Suppressor macrophage treated with lipopolysaccharide for 4 hours (primary cell): ENCODE data around the gene LAMTOR4.

Source experiments
- DNase-seq: peaks from one replicate; pipeline ENCODE4 v3.0.0-alpha.2; 2020

Gene LAMTOR4

DNA sequence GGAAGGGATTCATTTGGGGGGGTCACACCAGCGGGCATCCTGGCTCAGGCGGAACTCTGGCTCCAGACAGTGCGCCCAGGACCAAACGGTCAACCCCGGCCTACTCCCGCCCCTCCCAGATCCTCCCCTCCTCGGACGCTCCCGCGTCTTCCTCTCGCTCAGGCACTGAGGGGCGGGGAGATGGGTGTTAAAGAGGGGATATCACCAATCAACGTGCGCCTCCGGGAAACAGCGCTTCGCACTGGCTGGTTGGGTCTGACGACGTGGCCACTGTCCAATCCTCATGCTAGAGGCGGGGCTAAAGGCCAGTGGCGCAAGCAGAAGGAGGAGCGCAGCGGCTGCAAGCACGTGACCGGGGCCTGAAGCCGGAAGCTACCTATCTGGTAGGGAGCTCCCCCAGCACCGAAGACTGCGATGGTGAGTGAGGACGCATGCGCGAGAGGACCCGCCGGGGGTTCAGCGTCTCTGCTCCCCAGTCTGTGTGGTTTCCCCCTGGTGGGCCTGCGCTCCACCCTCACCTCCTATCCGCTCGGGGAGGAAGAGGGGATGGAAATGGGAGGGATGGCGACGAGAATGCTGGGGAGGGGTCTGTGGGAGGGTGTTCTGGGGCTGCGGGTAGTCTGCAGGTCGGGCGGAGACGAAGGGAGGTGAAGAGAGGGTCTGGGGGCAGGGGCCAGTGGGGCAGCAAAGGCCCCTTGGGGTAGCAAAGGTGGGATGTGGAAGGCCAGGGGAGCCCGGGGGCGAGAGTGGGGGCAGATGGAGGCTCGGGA lies at the start of gene LAMTOR4:
TSS of gene LAMTOR4 (plus strand) at position 360 of the 770 bp plus-strand sequence. CDS start at position 415, 55 bp downstream.
- peak; percentile 99 for DNase-seq

DNA sequence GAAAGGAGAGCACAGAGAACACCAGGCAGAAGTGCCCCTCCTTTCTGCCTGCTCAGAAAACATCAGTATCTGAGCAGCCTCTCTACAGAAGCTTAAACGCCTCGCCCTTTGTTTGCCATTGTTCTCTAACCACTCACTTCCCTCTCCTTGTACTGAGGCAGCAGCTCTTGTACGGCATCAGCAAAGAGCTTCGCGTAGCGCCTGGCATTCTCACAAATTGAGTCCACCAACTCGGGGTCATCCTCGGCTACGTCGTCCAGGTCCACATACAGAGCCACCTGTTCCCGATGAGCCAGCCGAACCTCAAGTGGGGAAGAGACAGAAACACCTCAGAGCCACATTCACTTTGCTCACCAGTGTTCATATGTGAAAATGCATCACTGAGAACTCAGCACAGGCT lies 49.3 kb upstream of the LAMTOR4 start:
- no peak for DNase-seq

DNA sequence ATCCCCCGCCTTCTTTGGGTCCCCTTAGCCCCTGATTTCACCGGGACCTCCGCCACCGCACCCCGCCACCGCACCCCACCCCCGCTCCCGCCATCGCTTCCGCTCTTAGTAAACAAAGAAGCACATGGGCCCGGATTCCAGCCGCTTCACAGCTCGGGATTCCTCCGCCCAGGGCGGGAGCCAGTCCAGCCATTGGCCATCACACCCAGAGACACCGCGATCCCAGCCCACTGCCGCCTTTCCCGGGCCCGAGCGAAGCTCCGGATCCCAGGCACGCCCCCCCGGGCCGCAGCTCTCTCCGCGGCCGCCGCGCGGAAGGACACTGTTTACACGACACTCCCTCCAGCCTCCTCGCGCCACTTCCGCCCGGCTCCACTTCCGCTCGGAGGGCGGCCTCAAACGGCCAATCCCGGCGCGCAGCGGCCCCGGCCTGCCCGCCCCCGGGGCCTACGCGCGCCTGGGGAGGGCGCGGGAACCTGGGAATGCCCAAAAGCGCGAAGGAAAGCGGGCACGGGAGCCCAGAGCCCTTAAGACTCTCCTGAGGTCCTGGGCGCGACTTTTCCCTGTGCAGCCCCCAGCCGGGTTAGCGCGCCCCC lies 48.2 kb upstream of the LAMTOR4 start:
- DNase-seq = peak; percentile 97

DNA sequence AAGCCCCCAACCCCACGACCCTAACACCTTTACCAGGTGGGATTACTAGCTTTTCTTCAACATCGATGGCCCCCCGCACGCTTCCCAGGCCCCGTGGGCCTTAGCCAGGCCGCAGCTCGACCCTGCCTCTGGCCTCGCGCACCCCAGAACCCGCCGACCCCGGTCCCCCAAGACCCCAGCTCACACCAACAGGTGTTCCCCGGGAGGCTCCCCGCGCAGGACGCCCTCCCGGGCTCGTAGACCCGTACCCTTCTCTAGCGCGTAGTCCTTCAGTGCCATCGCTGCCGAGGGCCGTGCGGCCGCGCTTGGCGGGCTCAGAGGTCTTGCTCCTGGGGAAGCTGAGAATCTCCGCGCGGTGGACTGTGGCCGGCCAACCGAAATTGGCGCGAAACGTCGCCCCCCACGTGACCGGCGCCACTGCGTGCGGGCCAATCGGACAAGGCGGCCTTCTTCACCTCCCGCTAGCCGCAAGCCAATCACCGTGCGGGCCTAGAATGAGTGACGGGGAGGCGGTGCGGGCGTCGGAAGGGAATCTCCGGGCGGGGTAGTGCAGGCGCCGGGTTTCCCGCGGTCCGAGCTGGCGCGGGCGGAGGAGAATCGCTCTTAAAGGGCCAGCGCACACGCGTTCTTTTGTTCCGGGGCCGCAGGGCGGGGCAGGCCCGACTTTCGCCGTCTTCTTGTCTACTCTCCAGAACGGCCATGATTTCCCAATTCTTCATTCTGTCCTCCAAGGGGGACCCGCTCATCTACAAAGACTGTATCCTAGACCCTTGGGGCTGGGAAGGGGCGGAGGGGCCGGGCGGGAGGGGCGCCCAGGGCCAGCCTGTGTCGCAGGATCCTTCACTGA lies 47.5 kb upstream of the LAMTOR4 start, which contains the start of the genes AP4M1 and MCM7:
TSS of gene AP4M1 (plus strand) at position 628 of the 847 bp plus-strand sequence. CDS start at position 700, 72 bp downstream.
TSS of gene MCM7 (minus strand) at position 382 of the 847 bp plus-strand sequence. CDS start at position 279, 103 bp downstream.
- peak; percentile 99 for DNase-seq

DNA sequence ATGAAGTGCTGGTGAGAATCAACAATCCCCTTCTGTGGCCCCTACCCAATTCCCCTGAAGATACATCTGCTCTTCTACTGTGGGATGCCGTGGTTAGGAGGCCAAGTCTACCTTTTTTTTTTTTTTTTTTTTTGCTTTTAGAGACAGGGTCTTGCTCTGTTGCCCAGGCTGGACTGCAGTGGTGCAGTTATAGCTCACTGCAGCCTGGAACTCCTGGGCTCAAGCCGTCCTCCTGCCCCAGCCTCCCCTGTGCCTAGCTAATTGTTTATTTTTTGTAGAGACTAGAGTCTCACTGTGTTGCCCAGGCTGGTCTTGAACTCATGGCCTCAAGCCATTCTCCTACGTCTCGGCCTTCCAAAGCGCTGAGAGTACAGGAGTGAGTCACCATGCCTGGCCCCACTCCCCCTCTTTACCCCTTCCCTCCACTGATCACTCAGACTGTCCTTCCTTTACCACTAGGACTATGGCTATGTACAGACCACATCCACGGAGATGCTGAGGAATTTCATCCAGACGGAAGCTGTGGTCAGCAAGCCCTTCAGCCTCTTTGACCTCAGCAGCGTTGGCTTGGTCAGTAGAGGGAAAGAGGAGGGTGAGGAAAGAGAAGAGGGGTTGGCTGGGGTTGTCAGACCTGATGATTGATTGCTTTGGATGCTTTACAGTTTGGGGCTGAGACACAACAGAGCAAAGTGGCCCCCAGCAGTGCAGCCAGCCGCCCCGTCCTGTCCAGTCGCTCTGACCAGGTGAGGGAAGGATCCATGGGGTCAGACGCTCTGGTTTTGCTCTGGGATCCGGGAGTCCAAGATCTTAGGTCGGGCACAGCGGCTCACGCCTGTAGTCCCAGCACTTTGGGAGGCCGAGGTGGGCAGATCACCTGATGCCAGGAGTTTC lies 45.5 kb upstream of the LAMTOR4 start:
- no peak for DNase-seq

DNA sequence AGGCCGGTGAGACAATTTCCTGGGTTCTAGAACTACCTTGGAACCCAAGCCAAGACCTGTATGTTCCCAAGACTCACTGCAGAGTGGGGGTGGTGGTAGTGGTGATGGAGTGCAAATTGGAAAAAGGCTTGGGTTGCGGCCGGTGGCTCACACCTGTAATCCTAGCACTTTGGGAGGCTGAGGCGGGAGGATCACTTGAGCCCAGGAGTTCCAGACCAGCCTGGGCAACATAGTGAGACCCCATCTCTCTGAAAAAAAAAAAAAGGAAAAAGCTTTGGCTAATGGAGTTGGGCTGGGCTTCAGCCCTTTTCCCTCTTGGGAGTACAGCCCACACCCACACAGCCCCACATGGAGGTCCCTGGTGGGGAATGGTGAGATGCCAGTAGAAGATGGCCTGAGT lies 43.2 kb upstream of the LAMTOR4 start:
- DNase-seq = no peak

DNA sequence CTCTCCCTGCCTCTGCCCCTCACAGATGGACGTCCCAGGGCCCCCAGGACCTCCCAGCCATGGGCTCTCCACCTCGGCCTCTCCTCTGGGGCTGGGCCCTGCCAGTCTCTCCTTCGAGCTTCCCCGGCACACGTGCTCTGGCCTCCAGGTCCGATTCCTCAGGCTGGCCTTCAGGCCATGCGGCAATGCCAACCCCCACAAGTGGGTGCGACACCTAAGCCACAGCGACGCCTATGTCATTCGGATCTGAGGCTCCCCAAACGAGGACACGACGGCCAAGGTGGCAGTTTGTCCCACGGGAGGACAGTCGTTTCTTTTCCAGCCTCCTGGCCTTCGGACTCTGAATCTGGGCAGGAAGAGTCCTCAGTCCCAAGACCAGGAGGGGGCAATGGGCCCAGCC lies 42.1 kb upstream of the LAMTOR4 start:
- DNase-seq = no peak

DNA sequence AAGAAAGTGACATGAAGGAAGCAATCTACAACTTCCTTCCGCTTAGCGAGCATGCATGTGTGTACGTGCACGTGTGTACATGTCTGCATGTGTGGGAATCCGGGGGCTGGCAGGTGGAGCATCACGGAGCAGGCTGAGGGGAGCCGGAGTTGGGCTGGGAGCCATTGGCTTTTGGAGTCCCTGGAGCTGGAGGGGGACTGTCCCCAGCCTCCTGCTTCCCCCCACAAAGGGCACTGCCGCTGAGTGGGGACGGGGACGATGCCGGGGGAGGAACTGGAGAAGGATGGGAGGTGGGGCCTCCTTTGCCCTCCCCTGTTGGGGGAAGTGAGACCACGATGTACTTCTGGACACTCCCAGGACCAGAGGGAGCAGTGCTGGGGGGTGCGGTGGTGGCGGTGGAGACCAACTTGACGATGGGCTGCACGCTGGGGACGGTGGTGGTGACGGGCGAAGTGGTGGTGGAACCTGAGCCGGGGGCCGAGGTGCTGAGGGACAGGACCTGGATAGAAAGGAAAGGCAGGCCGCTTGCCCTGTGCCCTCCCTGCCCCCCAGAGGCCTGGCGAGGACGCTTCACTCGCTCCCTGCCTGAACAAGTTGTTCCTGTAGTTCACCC lies 41.5 kb upstream of the LAMTOR4 start:
- no peak for DNase-seq

DNA sequence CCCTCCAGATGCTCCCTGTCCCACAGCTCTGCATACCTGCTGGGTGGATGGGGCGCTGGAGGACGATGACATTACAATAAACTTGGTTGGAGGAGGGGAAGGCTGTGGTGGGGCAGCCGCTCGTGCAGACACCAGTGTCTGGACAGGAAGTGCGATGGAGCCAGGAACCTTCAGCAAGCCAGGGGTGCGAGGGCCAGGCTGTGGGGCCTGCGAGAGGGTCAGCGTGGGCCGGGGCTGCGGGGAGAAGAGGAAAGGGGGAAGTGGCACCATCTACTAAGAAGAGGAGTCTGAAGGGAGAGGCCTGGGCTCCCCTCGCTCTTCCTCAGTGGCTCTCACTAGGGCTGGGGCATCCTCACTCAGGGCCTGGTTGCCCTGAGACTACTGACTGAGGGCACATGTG lies 40.8 kb upstream of the LAMTOR4 start:
- no peak for DNase-seq

DNA sequence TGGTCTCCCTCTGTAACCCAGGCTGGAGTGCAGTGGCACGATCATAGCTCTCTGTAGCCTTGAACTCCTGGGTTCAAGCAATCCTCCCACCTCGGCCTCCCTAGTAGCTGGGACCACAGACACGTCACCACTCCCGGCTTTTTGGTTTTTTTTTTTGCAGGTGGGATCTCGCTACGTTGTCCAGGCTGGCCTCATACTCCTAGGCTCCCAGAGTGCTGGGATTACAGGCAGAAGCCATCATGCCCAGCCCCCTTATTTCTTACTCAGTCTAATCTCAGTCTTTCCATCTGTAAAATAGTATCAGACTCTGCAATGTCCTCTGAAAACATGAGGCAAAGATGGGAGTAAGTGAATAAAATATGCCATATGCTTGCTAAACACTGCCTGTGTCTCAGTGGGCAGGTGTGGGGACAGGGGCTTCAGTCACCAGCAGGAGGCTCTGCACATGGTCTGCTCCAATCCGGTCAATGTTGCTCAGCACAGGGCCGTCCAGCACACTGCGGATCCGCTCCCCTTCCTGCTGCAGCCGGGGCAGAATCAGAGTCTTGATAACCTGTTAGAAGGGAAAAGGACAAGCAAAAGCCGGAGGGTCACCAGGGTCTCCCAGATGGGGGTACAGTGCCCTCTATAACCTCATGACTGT lies 39.1 kb upstream of the LAMTOR4 start:
- no peak for DNase-seq

DNA sequence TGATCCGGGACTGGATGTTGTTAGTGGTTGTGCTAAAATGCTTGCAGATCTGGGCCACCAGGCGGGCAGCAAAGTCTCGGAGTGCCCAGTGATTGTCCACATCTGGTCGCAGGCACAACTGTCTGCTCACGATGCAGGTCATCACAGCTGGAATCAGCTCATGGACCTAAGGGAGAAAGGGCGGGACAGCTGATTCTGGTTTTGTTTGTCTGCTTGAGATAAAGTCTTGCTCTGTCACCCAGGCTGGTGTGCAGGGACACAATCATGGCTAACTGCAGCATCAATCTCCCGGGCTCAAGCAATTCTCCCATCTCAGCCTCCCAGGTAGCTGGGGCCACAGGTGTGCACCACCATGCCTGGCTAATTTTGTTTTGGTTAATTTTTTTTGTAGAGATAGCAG lies 37.6 kb upstream of the LAMTOR4 start:
- DNase-seq = no peak

DNA sequence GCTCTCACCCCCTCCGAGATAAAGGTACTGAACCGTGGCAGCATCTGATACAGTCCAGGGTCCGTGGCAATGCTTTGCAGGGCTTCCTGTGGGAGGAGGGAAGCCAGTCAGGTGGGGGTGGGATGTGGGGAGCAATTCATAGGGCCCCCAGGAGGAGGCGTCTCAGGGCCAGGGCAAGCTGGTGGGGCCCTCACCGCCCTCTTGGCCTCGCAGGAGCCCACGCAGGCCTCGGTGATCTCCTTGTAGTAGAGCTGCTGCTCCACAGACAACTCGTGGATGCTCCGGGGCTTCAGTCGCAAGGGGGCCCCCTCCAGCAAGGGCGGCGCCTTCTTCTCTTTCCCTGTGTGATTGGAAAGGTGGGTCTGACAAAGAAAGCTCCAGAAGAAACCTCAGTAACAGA lies 36.8 kb upstream of the LAMTOR4 start:
- no peak for DNase-seq

DNA sequence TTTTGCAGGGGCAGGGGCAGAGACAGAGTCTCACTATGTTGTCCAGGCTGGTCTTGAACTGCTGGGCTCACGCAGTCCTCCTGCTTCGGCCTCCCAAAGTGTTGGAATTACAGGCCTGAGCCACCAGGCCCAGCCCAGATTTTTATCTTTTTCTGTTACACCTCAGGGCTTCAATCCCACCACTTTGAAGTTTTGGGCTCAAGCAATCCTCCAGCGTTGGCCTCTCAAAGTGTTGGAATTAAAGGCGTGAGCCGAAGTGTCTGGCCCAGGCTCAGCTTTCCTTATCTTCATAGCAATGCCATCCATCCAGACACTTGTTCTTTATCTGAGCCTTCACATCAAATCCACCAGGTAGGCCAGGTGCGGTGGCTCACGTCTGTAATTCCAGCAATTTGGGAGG lies 33.7 kb upstream of the LAMTOR4 start:
- DNase-seq = no peak

DNA sequence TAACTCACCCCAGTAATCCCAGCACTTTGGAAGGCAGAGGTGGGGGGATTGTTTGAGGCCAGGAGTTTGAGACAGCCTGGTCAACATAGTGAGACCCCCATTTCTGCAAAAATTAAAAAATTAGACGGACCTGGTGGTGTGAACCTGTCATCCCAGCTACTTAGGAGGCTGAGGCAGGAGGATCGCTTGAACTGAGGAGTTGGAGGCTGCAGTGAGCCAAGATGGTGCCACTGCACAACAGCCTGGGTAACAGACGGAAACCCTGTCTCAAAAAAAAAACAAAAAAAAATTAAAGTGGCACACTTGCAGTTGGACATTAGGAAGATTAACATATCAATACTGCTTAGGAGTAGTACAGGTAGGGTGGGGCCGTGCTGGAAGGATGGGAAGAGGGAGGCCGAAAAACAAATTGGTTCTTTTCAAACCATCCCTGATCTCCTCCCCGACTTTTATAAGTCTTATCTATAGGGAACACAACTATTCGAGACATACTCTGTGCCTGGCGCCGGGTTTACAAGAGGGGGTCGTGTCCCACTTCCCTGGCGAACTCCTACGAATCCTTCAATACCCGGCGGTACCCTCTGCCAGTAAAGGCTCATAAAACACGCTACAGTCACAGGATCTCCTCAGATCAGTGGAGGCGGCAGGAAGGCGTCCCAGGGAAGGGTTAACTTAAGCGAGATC lies 30.2 kb upstream of the LAMTOR4 start:
- DNase-seq = no peak

DNA sequence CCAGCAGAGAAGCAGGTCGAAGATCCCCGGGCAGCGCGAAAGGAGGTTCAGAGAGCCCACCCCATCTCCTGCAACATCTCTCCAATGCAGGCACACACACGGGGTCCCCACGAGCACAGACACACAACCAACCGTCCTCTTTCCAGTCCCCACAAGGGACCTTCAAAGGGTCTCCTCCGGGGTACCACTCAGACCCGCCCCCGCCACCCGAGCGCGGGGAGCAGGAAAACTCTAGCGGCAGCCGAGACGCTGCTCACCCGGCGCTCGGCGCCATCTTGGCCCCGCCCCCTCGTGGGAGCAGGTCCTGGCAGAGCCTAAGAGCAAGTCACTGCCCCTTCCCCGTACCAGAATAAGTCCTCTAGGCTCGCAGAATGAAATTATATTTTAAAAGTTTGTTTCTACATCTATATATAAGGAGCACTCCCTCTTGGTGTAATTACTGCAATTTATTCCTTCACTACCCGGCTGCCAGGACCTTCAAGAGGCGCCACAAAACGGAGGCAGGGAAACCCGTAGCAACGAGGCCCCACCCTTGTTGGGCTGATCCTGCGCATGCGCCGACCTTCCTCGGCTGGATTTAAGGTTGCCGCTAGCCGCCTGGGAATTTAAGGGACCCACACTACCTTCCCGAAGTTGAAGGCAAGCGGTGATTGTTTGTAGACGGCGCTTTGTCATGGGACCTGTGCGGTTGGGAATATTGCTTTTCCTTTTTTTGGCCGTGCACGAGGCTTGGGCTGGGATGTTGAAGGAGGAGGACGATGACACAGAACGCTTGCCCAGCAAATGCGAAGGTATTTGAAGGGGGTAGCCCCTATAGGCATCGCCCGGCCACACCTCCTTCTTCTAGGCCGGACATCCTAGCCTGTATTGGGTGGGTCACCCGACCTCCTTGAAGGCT lies 29.4 kb upstream of the LAMTOR4 start, which contains the start of the genes CNPY4 and TAF6:
TSS of gene CNPY4 (plus strand) at position 563 of the 898 bp plus-strand sequence. CDS start at position 674, 111 bp downstream.
TSS of gene TAF6 (minus strand) at position 287 of the 898 bp plus-strand sequence. CDS start 5,149 bp downstream, outside the sequence.
- DNase-seq = peak; percentile 97

DNA sequence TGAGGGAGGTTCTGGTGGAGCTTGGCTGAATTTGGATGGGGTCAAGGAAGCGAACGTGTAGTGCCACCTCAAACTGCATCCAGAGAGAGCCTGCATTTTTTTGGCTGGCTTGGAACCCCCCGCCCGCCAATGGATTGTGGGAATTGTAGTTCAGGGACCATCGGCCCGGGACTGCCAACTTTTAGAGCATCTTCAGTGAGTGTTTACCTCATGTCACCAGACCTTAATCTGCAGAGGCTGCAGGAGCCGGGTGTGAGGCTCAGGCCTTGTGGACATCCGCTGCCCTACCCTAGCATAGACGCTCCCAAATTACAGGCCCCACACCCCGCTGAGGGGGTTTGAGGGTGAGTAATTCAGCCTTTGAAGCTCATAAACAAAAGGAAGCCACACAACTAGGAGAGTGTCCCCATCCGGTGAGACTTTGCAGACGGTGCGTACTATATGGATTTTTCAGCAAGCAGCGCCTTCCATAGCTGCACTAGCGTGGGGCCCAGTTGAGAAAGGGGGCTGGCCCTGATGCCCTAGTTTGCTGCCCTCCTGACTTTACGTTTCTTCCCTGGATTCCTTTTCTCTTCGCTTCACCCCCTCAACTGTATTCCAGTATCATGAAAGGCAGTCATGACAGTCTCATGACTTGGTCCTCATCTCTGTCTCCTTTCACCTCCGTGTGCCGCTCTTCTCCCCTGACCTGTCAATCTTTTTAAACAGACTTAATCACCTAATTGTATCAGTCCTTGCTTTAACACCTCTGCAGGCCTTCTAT lies 28.6 kb upstream of the LAMTOR4 start:
- peak; percentile 40 for DNase-seq

DNA sequence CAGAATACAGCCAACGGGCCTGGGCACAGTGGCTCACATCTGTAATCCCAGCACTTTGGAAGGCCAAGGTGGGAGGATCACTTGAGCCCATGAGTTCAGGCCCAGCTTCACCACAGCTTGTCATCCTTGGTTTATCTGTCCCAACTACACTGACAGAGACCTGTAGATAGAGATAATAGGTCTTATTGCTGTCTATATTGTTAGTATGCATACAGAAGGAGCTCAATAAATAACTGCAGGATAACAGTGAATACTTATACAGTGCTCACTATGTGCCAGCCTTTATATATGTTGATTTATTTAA lies 28.0 kb upstream of the LAMTOR4 start:
- DNase-seq = no peak

DNA sequence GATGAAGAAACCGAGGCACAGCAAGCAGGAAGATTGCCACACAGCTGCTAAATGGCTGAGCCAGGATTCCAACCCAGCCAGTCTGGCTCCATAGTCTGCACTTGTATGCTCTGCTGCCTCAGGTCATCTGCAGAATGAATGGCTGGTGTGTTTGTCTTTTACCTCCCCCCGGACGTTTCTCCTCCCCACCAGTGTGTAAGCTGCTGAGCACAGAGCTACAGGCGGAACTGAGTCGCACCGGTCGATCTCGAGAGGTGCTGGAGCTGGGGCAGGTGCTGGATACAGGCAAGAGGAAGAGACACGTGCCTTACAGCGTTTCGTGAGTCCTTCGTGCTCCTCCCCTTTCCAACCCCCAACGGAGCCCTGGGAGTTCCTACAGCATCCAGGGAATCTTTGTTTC lies 26.7 kb upstream of the LAMTOR4 start:
- no peak for DNase-seq

DNA sequence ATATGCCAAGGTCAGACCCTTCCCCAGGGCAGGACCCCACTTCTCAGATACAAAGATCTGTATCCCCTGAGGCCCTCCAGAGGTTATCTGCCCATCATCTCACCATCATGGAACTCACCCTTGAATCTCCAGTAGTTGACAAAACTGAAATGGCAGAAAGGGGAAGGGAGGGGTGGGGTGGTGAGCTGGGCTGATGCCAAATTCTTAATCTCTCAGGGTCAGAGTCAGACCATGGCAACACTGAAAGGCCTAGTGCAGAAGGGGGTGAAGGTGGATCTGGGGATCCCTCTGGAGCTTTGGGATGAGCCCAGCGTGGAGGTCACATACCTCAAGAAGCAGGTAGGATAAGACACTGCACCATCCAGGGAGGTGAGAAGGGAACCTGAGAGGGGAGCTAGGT lies 26.1 kb upstream of the LAMTOR4 start:
- no peak for DNase-seq
